ENCODE measurements around the gene UBE2E3. TPM values are rescaled to one million over a fixed set of nuclear protein-coding genes. Genes with fewer than 3 reads are reported as not detected.
"Not testable (repeated sequence)": the region's sequence is repeated elsewhere in the genome, so short reads cannot be mapped to it uniquely, and the experiment has no call there.

Gene UBE2E3
- total RNA-seq, 1 donor from 2014 or later: 116 TPM

DNA sequence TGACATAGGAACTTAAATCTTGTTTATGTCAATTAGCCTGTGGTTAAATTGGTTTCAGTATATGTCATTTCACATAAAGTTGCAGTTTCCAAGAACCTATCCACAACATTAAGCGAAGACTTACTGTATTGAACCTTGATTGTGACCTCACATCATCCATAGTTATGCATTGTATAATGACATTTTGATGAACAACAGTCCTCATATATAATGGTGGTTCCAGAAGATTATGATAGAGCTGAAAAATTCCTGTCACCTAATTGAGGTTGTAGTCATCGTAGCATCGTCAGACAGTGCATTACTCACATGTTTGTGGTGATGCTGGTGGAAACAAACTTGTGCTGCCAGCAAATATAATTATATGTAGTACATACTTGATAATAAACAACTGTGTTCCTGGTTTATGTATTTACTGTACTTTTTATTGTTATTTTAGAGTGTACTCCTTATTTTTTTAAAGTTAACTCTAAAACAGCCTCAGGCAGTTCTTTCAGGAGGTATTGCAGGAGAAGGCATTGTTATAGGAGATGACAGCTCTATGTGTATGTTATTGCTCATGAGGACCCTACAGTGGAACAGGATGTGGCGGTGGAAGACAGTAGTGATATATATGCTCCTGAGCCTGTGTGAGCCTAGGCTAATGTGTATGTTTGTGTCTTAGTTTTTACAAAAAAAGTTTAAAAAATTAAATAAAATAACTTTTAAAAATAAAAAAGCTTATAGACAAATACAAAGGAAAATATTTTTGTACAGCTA is 56.6 kb downstream of the UBE2E3 start:
- DNase-seq: no peak

DNA sequence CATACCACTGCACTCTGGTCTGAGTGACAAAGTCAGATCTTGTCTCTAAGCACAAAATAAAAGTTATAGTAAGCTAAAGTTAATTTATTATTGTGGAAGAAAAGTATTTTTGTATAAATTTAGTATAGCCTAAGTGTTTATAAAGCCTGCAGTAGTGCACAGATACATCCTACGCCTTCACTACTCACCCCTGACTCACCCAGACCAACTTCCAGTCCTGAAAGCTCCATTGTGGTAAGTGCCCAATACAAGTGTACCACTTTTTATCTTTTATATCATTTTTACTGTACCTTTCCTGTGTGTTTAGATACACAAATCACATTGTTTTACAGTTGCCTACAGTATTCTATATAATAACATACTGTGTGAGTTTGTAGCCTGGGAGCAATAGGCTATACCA is 57.5 kb downstream of the UBE2E3 start:
- no peak for DNase-seq

DNA sequence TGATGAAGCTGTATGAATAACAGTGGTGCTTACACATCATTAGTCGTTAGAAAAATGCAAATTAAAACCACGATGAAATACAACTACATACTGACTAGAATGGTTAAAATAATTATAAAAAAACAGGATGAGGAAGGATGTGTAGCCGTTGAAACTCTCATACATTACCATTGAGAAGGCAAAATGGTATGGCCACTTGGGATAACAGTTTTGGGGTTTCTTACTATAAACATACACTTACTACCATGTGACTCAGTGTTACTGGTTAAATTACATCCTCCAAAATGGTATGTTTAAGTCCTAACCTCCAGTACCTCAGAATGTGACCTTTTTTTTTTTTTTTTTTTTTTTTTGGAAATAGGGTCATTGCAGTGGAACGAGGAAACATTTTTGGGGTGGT is 58.4 kb downstream of the UBE2E3 start:
- no peak for DNase-seq

DNA sequence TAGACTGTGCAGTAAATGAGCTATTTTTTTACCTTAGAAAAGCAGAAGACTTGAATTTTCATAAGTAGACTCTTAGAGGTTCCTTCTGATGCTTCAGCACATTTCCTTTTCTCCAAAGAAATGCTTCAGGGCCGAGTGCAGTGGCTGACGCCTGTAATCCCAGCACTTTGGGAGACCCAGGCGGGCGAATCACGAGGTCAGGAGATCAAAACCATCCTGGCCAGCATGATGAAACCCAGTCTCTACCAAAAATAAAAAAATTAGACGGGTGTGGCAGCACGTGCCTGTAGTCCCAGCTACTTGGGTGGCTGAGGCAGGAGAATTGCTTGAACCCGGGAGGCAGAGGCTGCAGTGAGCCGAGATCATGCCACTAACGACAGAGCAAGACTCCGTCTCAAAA is 60.4 kb downstream of the UBE2E3 start:
- not testable (repeated sequence) for DNase-seq

DNA sequence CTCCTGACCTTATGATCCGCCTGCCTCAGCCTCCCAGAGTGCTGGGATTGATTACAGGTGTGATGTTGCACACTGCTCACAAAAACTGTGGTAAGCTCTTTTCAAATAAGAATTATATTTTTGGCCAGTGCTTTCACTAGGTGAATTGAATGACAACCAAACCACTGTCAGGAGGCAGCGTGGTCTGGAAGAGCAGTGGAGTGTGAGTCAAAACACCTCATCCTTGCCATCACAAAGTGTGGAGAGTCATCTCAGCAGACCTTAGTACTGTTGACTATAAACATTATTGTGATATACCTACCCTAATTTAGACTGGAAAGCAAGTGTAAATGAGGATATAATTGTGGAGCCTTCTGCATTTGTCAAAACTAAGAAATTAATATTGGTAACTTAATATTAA is 61.3 kb downstream of the UBE2E3 start:
- no peak for DNase-seq

DNA sequence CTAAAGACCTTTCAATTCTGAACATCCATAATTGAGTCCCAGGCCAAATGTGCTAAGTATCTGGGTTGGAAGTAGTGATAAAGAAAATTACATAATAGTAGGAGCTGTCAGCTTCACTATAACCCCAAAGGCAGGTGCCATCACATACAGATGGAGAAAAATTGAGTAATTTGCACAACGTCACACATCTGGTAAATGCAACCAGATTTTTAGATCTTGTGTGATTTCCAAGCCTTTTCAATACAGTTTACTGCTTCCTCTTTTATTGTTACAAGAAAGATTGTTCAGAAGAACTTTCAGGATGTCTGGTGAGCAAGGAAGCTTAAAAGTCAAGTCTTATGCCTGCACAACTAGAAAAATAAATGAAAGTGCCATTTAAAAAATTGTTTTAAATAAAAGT is 62.3 kb downstream of the UBE2E3 start:
- no peak for DNase-seq

DNA sequence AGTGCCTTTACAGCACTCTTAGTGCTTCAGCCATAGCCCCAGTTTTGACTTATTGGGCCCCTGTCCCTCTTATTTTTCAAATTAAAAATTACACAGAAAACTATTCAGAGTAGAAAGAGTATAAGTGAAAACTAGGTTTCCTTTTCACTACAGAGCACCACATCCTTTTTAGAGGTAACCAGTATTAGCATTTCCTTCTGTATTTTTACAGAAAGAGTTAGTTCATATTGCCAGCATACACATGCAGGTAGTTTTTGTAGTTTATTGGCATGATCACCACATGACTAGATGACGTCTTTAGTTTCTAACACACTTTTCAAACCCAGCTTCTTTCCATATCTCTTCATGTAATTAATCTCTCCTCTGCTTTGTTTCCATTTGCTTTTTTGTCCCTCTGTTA is 66.4 kb downstream of the UBE2E3 start:
- DNase-seq: no peak

DNA sequence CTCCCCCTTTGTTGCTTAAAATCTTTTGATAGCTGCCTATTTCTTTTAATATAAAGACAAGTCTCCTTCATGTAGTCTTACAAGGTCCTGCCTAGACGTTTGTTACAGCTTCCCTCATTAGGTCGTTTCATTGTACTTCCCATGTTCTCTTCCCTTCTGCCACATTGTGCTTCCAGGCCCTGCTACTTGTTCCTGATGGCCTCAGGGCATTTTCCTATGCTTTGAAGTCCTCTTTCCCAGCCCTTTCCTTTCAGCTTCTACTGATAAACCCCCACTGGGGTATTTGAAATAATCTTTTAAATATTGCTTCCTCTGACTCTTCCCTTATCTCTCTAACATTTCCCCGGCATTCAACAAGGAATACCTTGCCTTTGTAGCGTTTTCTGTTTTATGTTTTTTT is 67.4 kb downstream of the UBE2E3 start:
- DNase-seq: no peak

DNA sequence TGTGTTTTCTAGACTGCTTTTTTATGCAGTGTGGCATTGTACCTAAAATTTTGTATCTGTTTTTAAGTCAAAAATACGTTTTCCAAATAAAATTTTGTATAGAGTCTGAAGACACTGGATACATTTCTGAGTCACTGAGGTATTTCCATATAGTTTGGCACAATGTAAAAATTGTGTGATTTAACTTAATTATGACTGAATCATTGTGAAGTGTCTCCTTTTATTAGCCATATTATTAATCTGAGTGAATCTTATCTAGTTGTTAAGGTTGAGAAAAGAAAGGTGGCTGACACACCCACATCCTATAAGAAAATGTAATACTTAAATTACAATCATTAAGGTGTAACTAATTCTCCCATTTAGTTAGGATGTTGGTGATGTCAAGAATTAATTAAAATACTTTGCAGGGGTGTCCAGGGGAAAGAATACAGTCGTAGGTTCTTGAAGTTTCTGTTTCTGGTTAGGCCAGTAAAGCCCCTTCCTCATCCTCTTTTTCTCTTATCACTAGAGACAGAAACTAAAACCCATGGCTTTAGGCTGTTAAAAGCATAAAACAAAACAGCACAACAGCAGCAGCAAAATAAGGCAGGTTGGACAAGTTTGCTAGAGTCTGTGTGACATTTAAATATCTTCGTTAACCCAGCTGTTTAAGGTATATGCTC is 71.6 kb downstream of the UBE2E3 start:
- DNase-seq: no peak

DNA sequence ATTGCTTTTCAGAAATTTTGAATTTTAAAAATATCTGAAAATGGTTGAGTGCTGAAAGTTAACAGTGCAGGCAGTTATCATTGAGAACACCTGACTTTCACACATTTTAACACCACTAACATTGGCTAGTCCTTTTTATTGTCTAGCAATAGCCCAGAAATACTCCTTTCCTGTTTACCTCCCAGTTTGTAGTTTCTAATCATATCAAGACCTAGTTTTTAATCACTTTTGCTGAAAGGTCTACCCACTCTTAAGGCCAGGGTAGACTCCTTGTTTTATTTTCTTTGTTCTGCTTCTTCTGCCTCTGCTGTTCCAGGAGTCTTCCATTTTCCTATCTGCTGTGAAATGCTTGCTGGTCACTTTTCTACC is 72.1 kb downstream of the UBE2E3 start:
- DNase-seq: no peak

DNA sequence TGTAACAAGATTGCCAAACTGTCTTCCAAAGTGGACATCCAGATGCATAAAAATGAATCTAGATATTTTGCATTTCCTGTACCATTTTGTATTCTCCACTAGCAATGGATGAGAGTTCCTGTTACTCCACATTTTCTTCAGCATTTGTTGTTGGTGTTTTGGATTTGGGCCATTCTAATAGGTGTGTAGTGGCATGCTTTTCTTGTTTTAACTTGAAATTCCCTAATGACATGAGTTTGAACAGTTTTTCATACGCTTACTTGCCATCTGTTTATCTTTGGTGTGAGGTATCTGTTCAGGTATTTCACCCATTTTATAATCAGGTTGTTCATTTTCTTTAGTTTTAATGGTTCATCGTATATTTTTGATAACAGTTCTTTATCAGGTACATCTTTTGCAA is 73.9 kb downstream of the UBE2E3 start:
- no peak for DNase-seq

DNA sequence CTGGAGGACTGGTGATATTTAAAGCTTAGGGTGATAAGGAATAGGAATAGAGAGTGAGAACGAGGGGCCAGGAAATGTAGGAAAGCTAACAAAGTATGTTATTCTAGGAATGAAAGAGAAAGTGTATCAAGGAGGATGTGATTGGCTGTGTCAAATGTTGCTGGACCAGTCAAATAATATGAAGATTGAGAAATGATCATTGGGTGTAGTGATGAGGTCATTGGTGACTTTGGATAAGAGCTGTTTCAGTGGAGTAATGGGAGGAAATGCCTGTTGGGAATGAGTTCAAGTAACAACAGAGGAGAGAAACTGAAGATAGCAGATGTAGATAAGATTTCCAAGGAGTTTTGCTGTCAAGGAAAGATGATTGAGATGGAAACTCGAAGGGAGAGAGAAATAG is 74.4 kb downstream of the UBE2E3 start:
- no peak for DNase-seq

DNA sequence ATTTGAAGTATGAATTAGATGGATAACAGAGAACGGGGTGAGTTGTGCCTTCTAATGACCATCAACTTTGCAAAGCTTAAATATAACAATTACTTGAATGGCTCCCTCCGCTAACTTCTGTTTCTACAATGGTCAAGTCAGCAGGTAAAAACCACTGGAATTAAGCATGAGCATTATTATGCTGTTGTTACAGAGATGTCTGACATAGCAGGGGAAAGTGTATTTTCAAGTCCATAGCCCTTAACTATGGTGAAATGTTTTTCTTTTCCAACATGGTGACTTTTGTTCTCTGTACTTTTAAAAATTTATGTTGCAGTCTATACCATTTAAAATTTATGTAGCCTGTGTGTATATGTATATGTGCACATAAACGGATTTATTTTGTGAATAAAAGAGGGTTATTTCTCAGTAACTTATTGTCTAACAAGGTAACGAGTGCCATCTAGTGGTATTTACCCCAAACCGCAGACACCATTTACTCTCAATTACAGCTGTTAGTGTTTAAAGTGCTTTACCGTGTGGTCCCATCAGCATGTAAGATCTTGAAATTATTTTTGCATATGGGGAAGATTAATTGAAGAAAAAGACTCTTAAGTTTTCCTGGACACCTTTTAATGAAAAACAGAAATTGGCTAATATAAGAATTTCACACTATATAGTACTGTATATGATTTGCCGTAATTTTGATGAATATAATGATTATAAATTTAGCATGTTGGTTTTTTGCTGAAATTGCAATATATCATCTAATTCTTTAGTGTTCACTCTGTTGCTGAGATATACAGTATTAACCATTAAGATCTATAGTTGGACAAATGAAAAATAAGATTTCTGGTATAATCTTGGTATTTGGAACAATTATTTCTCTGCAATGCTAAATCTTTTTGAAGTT is 78.2 kb downstream of the UBE2E3 start:
- DNase-seq: no peak

DNA sequence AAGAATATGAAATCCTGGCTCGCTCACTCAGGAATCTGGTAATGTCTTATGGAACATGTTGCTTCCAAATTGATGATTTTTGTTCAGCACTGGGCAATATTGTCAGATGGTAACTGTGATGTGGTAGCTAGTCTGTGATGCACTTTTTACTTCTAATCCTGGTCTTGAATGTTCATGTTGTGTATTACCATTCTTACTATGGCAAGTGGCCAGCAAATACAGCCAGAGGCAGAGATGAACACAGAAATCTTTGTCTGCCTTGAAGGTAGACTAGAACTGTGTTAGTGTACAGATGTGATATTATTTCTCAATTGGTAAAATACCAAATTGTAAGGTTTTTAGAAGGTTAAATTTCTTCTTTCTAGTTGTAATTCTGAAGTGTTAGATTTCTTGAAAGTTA is 83.3 kb downstream of the UBE2E3 start:
- no peak for DNase-seq

DNA sequence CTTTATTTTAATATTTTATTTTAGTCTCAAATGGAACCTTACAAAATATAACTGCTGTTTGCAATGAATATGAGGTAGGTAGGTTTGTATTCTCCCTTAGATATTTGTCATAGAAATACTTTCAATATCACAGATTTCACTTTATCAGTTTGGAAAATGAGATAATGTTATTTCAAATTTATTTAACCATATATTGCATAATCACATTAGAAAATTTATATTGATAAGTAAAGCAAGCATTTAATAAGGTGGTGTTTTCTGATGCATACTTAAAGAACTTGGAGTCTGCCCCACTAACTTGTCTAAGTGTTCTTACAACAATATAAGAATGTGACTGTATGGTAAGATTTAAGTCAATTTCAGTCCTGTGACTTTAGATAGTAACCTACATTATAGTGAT is 85.1 kb downstream of the UBE2E3 start:
- DNase-seq: no peak

DNA sequence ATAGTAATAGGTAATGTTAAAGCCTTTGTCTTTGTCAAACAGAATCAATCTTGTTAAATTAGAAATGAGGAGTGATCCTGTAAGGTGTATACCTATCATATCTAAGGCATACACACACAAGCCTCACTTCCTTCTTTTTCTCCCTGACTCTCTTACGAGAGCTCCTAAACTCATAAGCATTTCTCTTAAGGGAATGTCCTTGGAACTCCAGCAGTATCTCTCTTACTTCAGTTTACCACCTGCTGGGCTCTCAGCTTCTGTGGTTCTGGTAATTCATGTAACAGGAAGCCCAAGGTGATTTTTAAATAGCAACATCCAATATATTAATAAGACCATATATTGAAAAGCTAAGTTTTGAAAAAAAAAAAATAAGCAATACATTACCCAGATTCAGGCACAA is 85.9 kb downstream of the UBE2E3 start:
- no peak for DNase-seq

DNA sequence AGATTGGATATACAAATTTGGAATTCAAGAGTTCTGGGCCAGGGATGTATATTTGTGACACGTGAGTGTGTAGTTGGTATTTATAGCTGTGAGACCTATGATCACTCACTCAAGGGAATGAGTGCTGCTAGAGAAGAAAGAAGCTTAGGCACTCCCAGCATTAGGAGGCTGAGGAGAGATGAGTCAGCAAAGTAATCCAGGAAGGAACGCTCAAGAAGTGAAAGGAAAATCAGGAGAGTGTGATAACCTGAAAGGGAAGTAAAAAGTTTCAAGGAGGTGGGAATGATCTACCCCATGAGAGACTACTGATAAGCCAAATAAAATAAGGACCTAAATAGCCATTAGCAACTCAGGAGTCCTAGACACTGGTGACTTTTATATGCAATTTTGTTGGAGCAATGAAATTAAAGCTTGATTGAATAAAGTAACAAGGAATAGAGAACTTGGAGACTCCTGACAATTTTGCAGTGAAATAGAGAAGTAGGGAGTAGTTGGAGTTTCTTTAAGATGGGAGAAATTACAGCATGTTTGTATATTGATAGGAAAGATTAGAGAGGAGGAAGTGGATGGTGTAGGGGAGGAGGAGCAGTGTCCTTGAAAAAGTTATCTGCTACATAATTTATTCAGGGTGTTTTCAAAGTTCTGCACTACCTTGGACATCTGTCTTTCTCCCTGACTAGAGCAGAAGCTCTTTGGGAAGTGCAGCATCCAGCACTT is 89.9 kb downstream of the UBE2E3 start:
- no peak for DNase-seq

DNA sequence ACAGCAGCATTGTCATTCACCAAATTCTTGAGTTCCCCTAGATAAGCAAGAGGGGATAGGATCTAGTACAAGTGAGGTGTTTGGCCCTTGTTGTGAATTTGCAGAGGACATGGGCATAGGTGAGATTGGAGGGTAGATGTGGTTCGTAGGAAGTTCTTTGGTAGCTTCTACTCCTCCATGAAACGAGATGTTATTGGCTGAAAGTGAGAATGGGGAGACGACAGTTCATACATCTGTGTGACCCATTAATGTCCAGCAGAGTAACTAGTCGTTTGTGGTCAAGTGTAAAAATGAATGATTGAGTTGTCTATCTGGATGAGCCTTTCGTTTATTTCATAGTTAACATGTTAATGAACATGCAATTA is 90.4 kb downstream of the UBE2E3 start:
- DNase-seq: no peak

DNA sequence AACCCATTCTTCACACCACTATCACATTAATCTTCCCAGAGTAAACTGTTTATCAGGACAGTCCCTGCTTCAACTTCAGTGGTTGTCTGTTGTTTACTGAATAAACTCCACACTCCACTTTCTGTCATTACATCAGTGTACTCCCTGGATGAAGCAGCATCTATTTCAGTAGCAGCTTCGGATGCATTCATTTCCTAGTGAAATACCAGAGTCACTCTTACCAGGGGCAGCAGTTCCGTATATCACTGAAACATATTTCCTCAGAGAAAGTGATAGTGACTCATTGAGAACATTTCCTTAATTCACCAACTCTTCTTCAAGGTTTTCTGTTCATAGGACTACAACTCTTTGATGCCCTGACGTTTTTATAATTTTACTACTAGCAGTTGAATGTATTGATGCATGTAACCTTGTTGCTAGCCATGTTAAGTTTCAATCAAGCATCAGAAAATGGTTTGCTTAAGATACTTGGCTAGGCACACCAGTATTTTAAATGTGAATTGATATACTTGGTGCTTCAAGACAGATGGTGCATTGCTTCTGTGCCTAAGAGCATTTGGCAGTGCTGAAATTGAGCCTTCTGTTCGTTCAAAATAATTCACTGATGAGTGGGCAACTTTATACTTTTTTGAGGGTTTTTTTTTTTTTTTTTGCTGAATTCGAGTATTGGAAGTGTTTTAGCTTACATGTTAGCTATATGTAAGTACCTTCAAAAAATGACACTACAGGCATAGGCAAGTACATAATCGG is 92.3 kb downstream of the UBE2E3 start:
- DNase-seq: no peak

DNA sequence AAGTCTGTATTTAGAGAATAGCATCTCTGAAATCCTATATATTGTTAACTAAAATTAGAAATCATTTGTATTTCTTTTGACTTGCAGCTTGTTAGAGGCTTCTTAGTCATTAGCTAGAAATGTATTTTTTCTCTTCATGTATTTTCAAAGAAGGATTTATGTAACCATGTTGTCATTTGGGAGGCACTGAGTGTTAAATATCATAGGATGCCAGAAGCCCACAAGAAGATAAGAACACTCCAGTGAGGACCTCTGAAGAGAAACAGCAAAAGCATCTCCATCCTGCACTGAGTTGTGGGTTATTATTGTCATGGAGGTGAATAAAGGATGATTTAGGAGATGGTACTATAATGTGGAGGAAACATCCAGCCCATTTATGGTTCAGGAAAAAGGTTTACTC is 93.5 kb downstream of the UBE2E3 start:
- DNase-seq: no peak

DNA sequence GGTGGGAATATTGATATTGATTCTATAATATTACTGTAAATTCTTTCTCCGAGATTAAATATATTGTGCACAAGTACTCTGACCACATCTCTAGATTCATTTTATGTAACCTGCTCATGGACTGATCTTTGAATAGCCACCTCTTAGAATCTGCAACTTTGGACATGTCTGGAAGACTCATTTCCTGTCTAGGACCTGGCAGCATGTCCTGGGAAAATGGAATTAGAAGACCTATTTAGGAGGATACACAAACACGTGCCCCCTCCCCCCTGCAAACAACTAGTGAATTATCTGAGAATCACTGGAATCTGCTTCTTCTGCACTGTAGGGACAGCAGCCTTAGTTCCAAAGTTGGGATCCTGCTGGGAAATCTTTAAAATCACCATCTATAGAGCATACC is 94.1 kb downstream of the UBE2E3 start:
- no peak for DNase-seq

DNA sequence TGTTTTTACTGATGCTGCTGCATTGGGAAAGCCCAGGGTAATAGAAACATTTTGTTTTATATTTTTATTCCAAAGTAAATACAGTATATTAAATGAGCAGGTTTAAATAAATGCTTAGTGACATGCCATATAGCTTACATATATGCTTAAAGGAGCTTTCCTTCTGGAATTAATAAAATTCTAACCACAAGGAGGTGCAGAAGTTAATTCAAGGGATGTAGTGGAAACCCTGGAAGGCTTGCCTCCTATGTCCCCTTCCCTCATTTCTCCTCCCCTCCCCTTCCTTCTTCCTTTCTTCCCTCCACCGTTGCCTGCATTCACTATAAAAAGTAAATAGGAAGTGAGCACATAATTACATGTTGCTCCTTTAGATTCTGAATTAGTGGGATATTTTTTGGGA is 96.3 kb downstream of the UBE2E3 start:
- DNase-seq: no peak
